ENCODE data around the gene HJURP.

The HJURP gene

DNA sequence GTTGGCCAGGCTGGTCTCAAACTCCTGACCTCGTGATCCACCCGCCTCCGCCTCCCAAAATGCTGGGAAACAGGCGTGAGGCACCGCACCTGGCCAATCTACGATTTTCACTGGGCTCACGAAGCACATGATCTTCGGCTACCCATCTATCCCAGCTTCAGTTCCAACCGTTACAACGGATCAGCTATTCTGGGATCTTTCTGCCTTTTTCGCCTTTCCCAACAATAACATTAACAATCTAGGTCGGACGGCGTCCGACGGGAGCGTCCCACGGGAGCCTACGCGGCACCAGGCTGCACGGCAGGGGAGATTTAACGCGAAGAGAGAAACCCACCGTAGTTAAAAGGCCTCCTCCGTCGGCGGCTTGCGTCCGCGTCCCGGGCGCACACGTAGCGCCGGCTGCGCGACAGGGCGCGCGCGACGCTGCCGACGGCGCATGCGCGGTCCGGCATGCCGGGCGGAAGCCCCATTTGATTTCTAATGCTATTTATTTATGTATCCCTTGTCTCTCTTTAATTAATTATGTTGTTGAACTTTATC, 13.7 kb upstream of the HJURP start, which contains the start of gene MSL3B:
MSL3B (minus strand) TSS at position 394 of the 540 bp plus-strand sequence.
- no peaks in the 10 kb centered on the region for H3K4me1 ChIP-seq (ENCODE audit: insufficient read depth, low read length)
- H3K4me3 ChIP-seq (ENCODE audit: low read depth in 1 of 2, low read length in 2 of 2): no peak within 1 kb of the TSS
- no peak for DNase-seq
- no peak within 1 kb of the TSS for H3K27ac ChIP-seq (ENCODE audit: low read length)
- no peaks in the 10 kb centered on the region for H4K20me1 ChIP-seq (ENCODE audit: insufficient read depth, low read length)
- no peak for ATAC-seq (ENCODE audit: insufficient read depth, low read depth)
- TF ChIP-seq, protein P1, sequence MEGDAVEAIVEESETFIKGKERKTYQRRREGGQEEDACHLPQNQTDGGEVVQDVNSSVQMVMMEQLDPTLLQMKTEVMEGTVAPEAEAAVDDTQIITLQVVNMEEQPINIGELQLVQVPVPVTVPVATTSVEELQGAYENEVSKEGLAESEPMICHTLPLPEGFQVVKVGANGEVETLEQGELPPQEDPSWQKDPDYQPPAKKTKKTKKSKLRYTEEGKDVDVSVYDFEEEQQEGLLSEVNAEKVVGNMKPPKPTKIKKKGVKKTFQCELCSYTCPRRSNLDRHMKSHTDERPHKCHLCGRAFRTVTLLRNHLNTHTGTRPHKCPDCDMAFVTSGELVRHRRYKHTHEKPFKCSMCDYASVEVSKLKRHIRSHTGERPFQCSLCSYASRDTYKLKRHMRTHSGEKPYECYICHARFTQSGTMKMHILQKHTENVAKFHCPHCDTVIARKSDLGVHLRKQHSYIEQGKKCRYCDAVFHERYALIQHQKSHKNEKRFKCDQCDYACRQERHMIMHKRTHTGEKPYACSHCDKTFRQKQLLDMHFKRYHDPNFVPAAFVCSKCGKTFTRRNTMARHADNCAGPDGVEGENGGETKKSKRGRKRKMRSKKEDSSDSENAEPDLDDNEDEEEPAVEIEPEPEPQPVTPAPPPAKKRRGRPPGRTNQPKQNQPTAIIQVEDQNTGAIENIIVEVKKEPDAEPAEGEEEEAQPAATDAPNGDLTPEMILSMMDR (IDR thresholded peaks at IDR 0.05; ENCODE audit: borderline replicate concordance, extremely low read depth, low read length, poor library complexity, severe bottlenecking): no peak
- TF ChIP-seq EZH2 (IDR thresholded peaks at IDR 0.05; ENCODE audit: borderline replicate concordance, low read depth, low read length, severe bottlenecking): no peak
- H3K79me2 ChIP-seq (ENCODE audit: insufficient read depth, low read length): no peaks in the 10 kb centered on the region
- peaks cover 20% of the 10 kb centered on the region for H3K27me3 ChIP-seq (ENCODE audit: insufficient read depth, low read length, poor library complexity)
- no peak within 1 kb of the TSS for H3K4me2 ChIP-seq (ENCODE audit: insufficient read depth, low read length)
- H3K9me3 ChIP-seq (ENCODE audit: insufficient read depth, low read length, severe bottlenecking): peaks cover 7% of the 10 kb centered on the region
- H3K36me3 ChIP-seq (ENCODE audit: insufficient read depth, low read length): no peaks in the 10 kb centered on the region
- no peak within 1 kb of the TSS for H2AFZ ChIP-seq (ENCODE audit: low read depth, low read length)
- no peak within 1 kb of the TSS for H3K9ac ChIP-seq (ENCODE audit: low read depth, low read length)

DNA sequence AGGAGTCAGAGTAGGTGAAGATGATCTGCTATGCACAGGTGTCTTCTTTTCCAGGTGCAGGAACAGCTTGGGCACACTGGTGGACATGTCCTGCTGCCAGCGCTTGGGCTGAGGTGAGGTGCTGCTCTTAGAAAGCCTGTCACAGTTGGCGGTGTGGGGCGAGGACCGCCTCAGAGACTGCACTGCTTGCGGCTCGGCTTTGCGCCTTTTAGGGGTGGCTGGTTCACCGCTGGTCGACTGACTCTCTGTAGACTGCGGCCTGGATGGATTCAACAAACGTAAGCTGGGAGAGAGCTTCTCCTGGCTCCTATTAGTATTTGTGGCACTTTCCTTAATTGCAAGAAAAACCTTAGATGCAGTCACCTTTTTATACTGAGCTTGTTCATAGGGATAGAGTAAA, 12.1 kb upstream of the HJURP start:
- Histone ChIP-seq H3K4me3 (ENCODE audit: low read depth in 1 of 2, low read length in 2 of 2) (no peak overlapping the region), H3K9ac (ENCODE audit: low read depth, low read length) (no peak overlapping the region), H3K79me2 (ENCODE audit: insufficient read depth, low read length) (no peaks in the 10 kb centered on the region), H3K4me2 (ENCODE audit: insufficient read depth, low read length) (no peak overlapping the region), H3K4me1 (ENCODE audit: insufficient read depth, low read length) (no peaks in the 10 kb centered on the region), H2AFZ (ENCODE audit: low read depth, low read length) (no peak overlapping the region), H3K9me3 (ENCODE audit: insufficient read depth, low read length, severe bottlenecking) (peaks cover 7% of the 10 kb centered on the region), H4K20me1 (ENCODE audit: insufficient read depth, low read length) (no peaks in the 10 kb centered on the region), H3K27me3 (ENCODE audit: insufficient read depth, low read length, poor library complexity) (peaks cover 26% of the 10 kb centered on the region), H3K36me3 (ENCODE audit: insufficient read depth, low read length) (no peaks in the 10 kb centered on the region), H3K27ac (ENCODE audit: low read length) (no peak overlapping the region)
- TF ChIP-seq EZH2 (IDR thresholded peaks at IDR 0.05; ENCODE audit: borderline replicate concordance, low read depth, low read length, severe bottlenecking): no peak
- TF ChIP-seq, protein P1 (IDR thresholded peaks at IDR 0.05; ENCODE audit: borderline replicate concordance, extremely low read depth, low read length, poor library complexity, severe bottlenecking): no peak
- DNase-seq (no peak), ATAC-seq (ENCODE audit: insufficient read depth, low read depth) (no peak)

DNA sequence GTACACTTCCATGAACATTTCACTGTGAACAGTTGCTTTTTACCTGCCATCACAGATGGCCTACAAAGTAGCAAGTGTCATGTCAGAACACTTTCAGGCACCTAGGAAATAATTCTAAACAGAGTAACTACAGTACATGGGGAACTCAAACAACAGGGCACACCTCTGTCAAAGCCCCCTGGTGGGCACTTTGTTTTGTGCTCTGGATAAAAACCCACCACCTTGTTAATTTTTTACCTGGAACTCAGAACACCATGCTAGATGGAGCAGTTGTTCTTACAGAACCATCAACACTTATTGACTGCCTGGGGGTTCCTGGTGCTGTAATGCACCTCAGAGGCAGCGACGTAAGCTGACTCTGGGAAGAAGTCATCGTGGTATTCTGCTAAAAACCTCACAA, 11.5 kb upstream of the HJURP start:
- ATAC-seq (ENCODE audit: insufficient read depth, low read depth) (peak; percentile 68), DNase-seq (peak; percentile 33)
- Histone ChIP-seq H3K4me2 (ENCODE audit: insufficient read depth, low read length) (no peak overlapping the region), H3K79me2 (ENCODE audit: insufficient read depth, low read length) (no peaks in the 10 kb centered on the region), H4K20me1 (ENCODE audit: insufficient read depth, low read length) (no peaks in the 10 kb centered on the region), H2AFZ (ENCODE audit: low read depth, low read length) (no peak overlapping the region), H3K9ac (ENCODE audit: low read depth, low read length) (no peak overlapping the region), H3K9me3 (ENCODE audit: insufficient read depth, low read length, severe bottlenecking) (peaks cover 7% of the 10 kb centered on the region), H3K27me3 (ENCODE audit: insufficient read depth, low read length, poor library complexity) (peaks cover 27% of the 10 kb centered on the region), H3K4me1 (ENCODE audit: insufficient read depth, low read length) (no peaks in the 10 kb centered on the region), H3K4me3 (ENCODE audit: low read depth in 1 of 2, low read length in 2 of 2) (no peak overlapping the region), H3K27ac (ENCODE audit: low read length) (no peak overlapping the region), H3K36me3 (ENCODE audit: insufficient read depth, low read length) (no peaks in the 10 kb centered on the region)
- TF ChIP-seq, protein P1 (IDR thresholded peaks at IDR 0.05; ENCODE audit: borderline replicate concordance, extremely low read depth, low read length, poor library complexity, severe bottlenecking): peak; percentile 58
- no peak for TF ChIP-seq EZH2 (IDR thresholded peaks at IDR 0.05; ENCODE audit: borderline replicate concordance, low read depth, low read length, severe bottlenecking)
